HL-60 (cell line): Measurements from ENCODE around the gene LTB4R.
A peak's percentile ranks its signal among the peaks of the same experiment; 100 is the strongest.

Experiments used
- DNase-seq, 2 experiments: peaks; one replicate each; pipeline ENCODE4 v3.0.0-alpha.2; 2010 to 2020; ENCODE audit warnings: low read depth in 1 of 2, low spot score in 1 of 2
- H3K27ac ChIP-seq: fragments of 250-450 bp; sonication (Bioruptor Pico); replicated peaks from 2 replicates; pipeline ENCODE4 v1.5.1; 2020; ENCODE audit warnings: mild to moderate bottlenecking, moderate library complexity
- H3K27me3 ChIP-seq: fragments of 250-450 bp; sonication (Bioruptor Pico); 2 replicates; pipeline ENCODE4 v1.5.1; 2021; ENCODE audit warnings: mild to moderate bottlenecking, moderate library complexity; ENCODE audit not compliant: insufficient read depth, poor library complexity, severe bottlenecking
- H3K4me3 ChIP-seq: replicated peaks from 2 replicates; pipeline ENCODE4 v1.5.1; 2011; ENCODE audit warnings: mild to moderate bottlenecking, control low read depth, low read length; ENCODE audit not compliant: insufficient read depth
- CTCF ChIP-seq: IDR thresholded peaks from one replicate; pipeline ENCODE4 v1.5.1; 2011; ENCODE audit warnings: low read length, control low read depth, inconsistent platforms; ENCODE audit not compliant: insufficient read depth
- GABPA ChIP-seq: IDR thresholded peaks from 2 replicates; pipeline ENCODE4 v1.6.1; 2012; ENCODE audit warnings: low read depth
- POLR2AphosphoS5 ChIP-seq: IDR thresholded peaks from 2 replicates; pipeline ENCODE4 v1.6.1; 2012; ENCODE audit warnings: low read depth
- REST ChIP-seq: IDR thresholded peaks from 2 replicates; pipeline ENCODE4 v1.6.1; 2012; ENCODE audit warnings: low read depth; ENCODE audit not compliant: insufficient replicate concordance
- SPI1 ChIP-seq: IDR thresholded peaks from 2 replicates; pipeline ENCODE4 v1.6.1; 2012; ENCODE audit warnings: low read depth, mild to moderate bottlenecking, borderline replicate concordance

The LTB4R gene

GRCh38 chr14:24315807-24316596 lies 4.7 kb downstream of the LTB4R start:
- Histone ChIP-seq H3K4me3 (no peak overlapping the region), H3K27me3 (no peaks in the 10 kb centered on the region), H3K27ac (peak overlapping the region; percentile 93; the same call in 1 of the 2 replicates)
- no peak for TF ChIP-seq REST
- TF ChIP-seq GABPA, result no peak
- no peak for DNase-seq

GRCh38 chr14:24316597-24316950 lies 5.3 kb downstream of the LTB4R start:
- no peak overlapping the region for H3K27ac ChIP-seq

GRCh38 chr14:24317141-24317928 lies 6.0 kb downstream of the LTB4R start:
- no peak for DNase-seq
- Histone ChIP-seq H3K27me3 (no peaks in the 10 kb centered on the region), H3K4me3 (no peak overlapping the region), H3K27ac (no peak overlapping the region)
- no peak for TF ChIP-seq REST
- TF ChIP-seq GABPA, result no peak
- no peak for TF ChIP-seq POLR2AphosphoS5
- TF ChIP-seq CTCF, result no peak
- no peak for TF ChIP-seq SPI1

More at GRCh38 chr14:24316597-24316950, 5.3 kb downstream of the LTB4R start:
- no peaks in the 10 kb centered on the region for H3K27me3 ChIP-seq
- DNase-seq, result no peak
- no peak overlapping the region for H3K4me3 ChIP-seq
- TF ChIP-seq GABPA (no peak), CTCF (no peak), REST (no peak), SPI1 (no peak), POLR2AphosphoS5 (no peak)
